ENCODE results near the gene OTOGL.
"Not testable (repeated sequence)": the region's sequence is repeated elsewhere in the genome, so short reads cannot be mapped to it uniquely, and the experiment has no call there.

Gene OTOGL

GRCh38 chr12:80293347-80293746 is 194.0 kb downstream of the OTOGL start:
- Histone ChIP-seq H3K4me1 (ENCODE audit: control insufficient read depth, low read length) (peaks cover 33% of the 10 kb centered on the region), H3K4me2 (ENCODE audit: low read length) (peak overlapping the region; percentile 8; the same call in 1 of the 2 replicates), H3F3A (ENCODE audit: control insufficient read depth, insufficient read depth) (no peaks in the 10 kb centered on the region), H3K27ac (ENCODE audit: low read depth, low read length) (no peak overlapping the region), H3K9me3 (ENCODE audit: control insufficient read depth, insufficient read depth, low read length) (no peaks in the 10 kb centered on the region), H3K36me3 (ENCODE audit: control insufficient read depth, low read length) (no peaks in the 10 kb centered on the region), H3K4me3 (ENCODE audit: low read length) (no peak overlapping the region), H4K20me1 (ENCODE audit: control insufficient read depth, insufficient read depth, low read depth, low read length) (no peaks in the 10 kb centered on the region), H3K9me2 (replicated peaks; ENCODE audit: control insufficient read depth, low read length) (no peaks in the 10 kb centered on the region), H3K27me3 (ENCODE audit: control insufficient read depth, low read length) (no peaks in the 10 kb centered on the region), H3K79me2 (ENCODE audit: control insufficient read depth, low read length) (no peaks in the 10 kb centered on the region)
- TF ChIP-seq, protein P1, sequence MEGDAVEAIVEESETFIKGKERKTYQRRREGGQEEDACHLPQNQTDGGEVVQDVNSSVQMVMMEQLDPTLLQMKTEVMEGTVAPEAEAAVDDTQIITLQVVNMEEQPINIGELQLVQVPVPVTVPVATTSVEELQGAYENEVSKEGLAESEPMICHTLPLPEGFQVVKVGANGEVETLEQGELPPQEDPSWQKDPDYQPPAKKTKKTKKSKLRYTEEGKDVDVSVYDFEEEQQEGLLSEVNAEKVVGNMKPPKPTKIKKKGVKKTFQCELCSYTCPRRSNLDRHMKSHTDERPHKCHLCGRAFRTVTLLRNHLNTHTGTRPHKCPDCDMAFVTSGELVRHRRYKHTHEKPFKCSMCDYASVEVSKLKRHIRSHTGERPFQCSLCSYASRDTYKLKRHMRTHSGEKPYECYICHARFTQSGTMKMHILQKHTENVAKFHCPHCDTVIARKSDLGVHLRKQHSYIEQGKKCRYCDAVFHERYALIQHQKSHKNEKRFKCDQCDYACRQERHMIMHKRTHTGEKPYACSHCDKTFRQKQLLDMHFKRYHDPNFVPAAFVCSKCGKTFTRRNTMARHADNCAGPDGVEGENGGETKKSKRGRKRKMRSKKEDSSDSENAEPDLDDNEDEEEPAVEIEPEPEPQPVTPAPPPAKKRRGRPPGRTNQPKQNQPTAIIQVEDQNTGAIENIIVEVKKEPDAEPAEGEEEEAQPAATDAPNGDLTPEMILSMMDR (IDR thresholded peaks at IDR 0.05; ENCODE audit: low read depth, low read length, poor library complexity, severe bottlenecking), result no peak
- no peak for TF ChIP-seq EZH2phosphoT487 (IDR thresholded peaks at IDR 0.05; ENCODE audit: borderline replicate concordance, low read length)

GRCh38 chr12:80293759-80294158 is 194.4 kb downstream of the OTOGL start:
- no peaks in the 10 kb centered on the region for H3K9me3 ChIP-seq (ENCODE audit: control insufficient read depth, insufficient read depth, low read length)
- peak overlapping the region; percentile 8; the same call in 1 of the 2 replicates for H3K4me2 ChIP-seq (ENCODE audit: low read length)
- no peak overlapping the region for H3K27ac ChIP-seq (ENCODE audit: low read depth, low read length)

DNA sequence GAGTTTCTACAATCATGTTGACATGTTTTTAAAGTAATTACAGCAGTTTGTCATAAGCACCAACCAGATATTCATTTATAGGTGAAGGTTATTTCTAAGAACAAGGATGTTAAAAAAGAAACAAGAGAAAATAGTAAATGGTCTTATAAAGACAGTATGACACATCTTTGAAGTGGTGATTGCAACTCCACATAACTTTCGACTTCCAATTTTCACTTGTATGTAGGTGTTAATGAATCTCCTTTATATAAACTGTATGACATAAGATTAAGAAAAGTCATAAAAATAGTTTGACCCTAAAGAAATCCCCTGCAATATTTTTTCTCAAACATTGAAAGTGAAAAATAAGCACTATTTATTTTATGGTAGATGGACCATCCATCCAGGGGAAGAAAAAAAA is 199.9 kb downstream of the OTOGL start:
- Histone ChIP-seq H3K4me2 (ENCODE audit: low read length) (no peak overlapping the region), H3K27me3 (ENCODE audit: control insufficient read depth, low read length) (no peaks in the 10 kb centered on the region), H3K27ac (ENCODE audit: low read depth, low read length) (no peak overlapping the region), H3K79me2 (ENCODE audit: control insufficient read depth, low read length) (no peaks in the 10 kb centered on the region), H3K36me3 (ENCODE audit: control insufficient read depth, low read length) (no peaks in the 10 kb centered on the region), H3F3A (ENCODE audit: control insufficient read depth, insufficient read depth) (no peaks in the 10 kb centered on the region), H3K9me3 (ENCODE audit: control insufficient read depth, insufficient read depth, low read length) (no peaks in the 10 kb centered on the region), H3K9me2 (replicated peaks; ENCODE audit: control insufficient read depth, low read length) (no peaks in the 10 kb centered on the region), H4K20me1 (ENCODE audit: control insufficient read depth, insufficient read depth, low read depth, low read length) (no peaks in the 10 kb centered on the region), H3K4me3 (ENCODE audit: low read length) (no peak overlapping the region), H3K4me1 (ENCODE audit: control insufficient read depth, low read length) (no peaks in the 10 kb centered on the region)
- no peak for TF ChIP-seq EZH2phosphoT487 (IDR thresholded peaks at IDR 0.05; ENCODE audit: borderline replicate concordance, low read length)

More at GRCh38 chr12:80293759-80294158, 194.4 kb downstream of the OTOGL start:
- H3K4me3 ChIP-seq (ENCODE audit: low read length), result no peak overlapping the region
- H4K20me1 ChIP-seq (ENCODE audit: control insufficient read depth, insufficient read depth, low read depth, low read length), result no peaks in the 10 kb centered on the region
- H3K27me3 ChIP-seq (ENCODE audit: control insufficient read depth, low read length), result no peaks in the 10 kb centered on the region
- H3K4me1 ChIP-seq (ENCODE audit: control insufficient read depth, low read length), result peaks cover 33% of the 10 kb centered on the region
- TF ChIP-seq EZH2phosphoT487 (IDR thresholded peaks at IDR 0.05; ENCODE audit: borderline replicate concordance, low read length), result no peak
- TF ChIP-seq, protein P1 (IDR thresholded peaks at IDR 0.05; ENCODE audit: low read depth, low read length, poor library complexity, severe bottlenecking), result no peak
- no peaks in the 10 kb centered on the region for H3K36me3 ChIP-seq (ENCODE audit: control insufficient read depth, low read length)
- H3K9me2 ChIP-seq (replicated peaks; ENCODE audit: control insufficient read depth, low read length), result no peaks in the 10 kb centered on the region
- H3K79me2 ChIP-seq (ENCODE audit: control insufficient read depth, low read length), result no peaks in the 10 kb centered on the region
- no peaks in the 10 kb centered on the region for H3F3A ChIP-seq (ENCODE audit: control insufficient read depth, insufficient read depth)

DNA sequence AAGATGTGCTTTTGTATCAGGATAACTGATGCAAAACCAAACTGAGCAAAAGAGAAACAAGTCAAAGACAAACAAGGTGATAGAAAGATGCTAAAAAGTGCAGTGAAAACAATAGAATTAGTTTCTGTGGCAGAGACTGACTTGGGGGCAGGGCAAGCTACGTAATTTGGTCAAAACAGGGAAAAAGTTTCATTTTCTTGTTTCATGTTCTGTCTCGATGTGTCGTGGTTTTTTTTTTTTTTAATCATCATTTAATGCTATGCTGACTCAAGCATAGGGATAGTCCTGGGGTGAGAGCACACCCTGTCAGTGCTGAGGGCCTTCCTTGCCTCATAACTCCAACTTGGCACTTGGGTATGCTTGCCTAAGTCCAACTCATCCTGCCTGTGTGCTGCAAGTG is 200.6 kb downstream of the OTOGL start:
- Histone ChIP-seq H3K27me3 (ENCODE audit: control insufficient read depth, low read length) (no peaks in the 10 kb centered on the region), H3K9me2 (replicated peaks; ENCODE audit: control insufficient read depth, low read length) (no peaks in the 10 kb centered on the region), H3K79me2 (ENCODE audit: control insufficient read depth, low read length) (no peaks in the 10 kb centered on the region), H3F3A (ENCODE audit: control insufficient read depth, insufficient read depth) (no peaks in the 10 kb centered on the region), H3K27ac (ENCODE audit: low read depth, low read length) (no peak overlapping the region), H3K4me2 (ENCODE audit: low read length) (no peak overlapping the region), H4K20me1 (ENCODE audit: control insufficient read depth, insufficient read depth, low read depth, low read length) (no peaks in the 10 kb centered on the region), H3K4me3 (ENCODE audit: low read length) (no peak overlapping the region), H3K4me1 (ENCODE audit: control insufficient read depth, low read length) (no peaks in the 10 kb centered on the region), H3K36me3 (ENCODE audit: control insufficient read depth, low read length) (no peaks in the 10 kb centered on the region), H3K9me3 (ENCODE audit: control insufficient read depth, insufficient read depth, low read length) (no peaks in the 10 kb centered on the region)
- TF ChIP-seq EZH2phosphoT487 (IDR thresholded peaks at IDR 0.05; ENCODE audit: borderline replicate concordance, low read length), result no peak
- TF ChIP-seq, protein P1 (IDR thresholded peaks at IDR 0.05; ENCODE audit: low read depth, low read length, poor library complexity, severe bottlenecking), result no peak

DNA sequence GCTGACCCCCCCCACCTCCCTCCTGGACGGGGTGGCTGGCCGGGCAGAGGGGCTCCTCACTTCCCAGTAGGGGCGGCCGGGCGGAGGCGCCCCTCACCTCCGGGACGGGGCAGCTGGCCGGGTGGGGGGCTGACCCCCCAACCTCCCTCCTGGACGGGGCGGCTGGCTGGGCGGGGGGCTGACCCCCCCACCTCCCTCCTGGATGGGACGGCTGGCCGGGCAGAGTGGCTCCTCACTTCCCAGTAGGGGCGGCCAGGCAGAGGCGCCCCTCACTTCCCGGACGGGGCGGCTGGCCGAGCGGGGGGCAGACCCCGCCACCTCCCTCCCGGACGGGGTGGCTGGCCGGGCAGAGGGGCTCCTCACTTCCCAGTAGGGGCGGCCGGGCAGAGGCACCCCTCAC is 208.1 kb downstream of the OTOGL start:
- not testable (repeated sequence) for H3K27ac ChIP-seq (ENCODE audit: low read depth, low read length); H3K27me3 ChIP-seq (ENCODE audit: control insufficient read depth, low read length); H3K4me3 ChIP-seq (ENCODE audit: low read length); H3K9me2 ChIP-seq (replicated peaks; ENCODE audit: control insufficient read depth, low read length); H4K20me1 ChIP-seq (ENCODE audit: control insufficient read depth, insufficient read depth, low read depth, low read length); H3K4me1 ChIP-seq (ENCODE audit: control insufficient read depth, low read length); H3K4me2 ChIP-seq (ENCODE audit: low read length); H3F3A ChIP-seq (ENCODE audit: control insufficient read depth, insufficient read depth); H3K79me2 ChIP-seq (ENCODE audit: control insufficient read depth, low read length); H3K9me3 ChIP-seq (ENCODE audit: control insufficient read depth, insufficient read depth, low read length); H3K36me3 ChIP-seq (ENCODE audit: control insufficient read depth, low read length)
